ENCODE measurements around the gene MAML3. TPM values are rescaled to one million over a fixed set of nuclear protein-coding genes. Genes with fewer than 3 reads are reported as not detected.

The MAML3 gene
- total and polyA plus RNA-seq, 2 of the 13 experiments (the other 11 are each of a cell fraction or from before 2014, with no cell fraction given) = 0.05 to 0.13 TPM

- no peak for TF ChIP-seq ZNF318 (CRISPR knock-in tag; IDR thresholded peaks at IDR 0.05)
- no peak for TF ChIP-seq ZNF33A (CRISPR knock-in tag; IDR thresholded peaks at IDR 0.05; ENCODE audit: borderline replicate concordance)
- TF ChIP-seq HNF4A (CRISPR knock-in tag; IDR thresholded peaks at IDR 0.05) = peak; percentile 52
- no peak for TF ChIP-seq SNRNP70 (IDR thresholded peaks at IDR 0.05; ENCODE audit: low read depth, low read length)
- TF ChIP-seq ZNF432 (CRISPR knock-in tag; IDR thresholded peaks at IDR 0.05; ENCODE audit: borderline replicate concordance) = no peak
- no peak for TF ChIP-seq CC2D1A (CRISPR knock-in tag; IDR thresholded peaks at IDR 0.05)
- TF ChIP-seq ZNF317 (CRISPR knock-in tag; IDR thresholded peaks at IDR 0.05) = no peak
- TF ChIP-seq ZNF20 (CRISPR knock-in tag; IDR thresholded peaks at IDR 0.05) = no peak
- TF ChIP-seq MXD3 (CRISPR knock-in tag; IDR thresholded peaks at IDR 0.05) = no peak
- TF ChIP-seq DPF2 (CRISPR knock-in tag; IDR thresholded peaks at IDR 0.05; ENCODE audit: borderline replicate concordance, low read depth) = 0 out of 2 replicates have a peak, but pooled peaks have one; percentile 27
- TF ChIP-seq RELA (CRISPR knock-in tag; IDR thresholded peaks at IDR 0.05) = no peak
- no peak for TF ChIP-seq HNRNPK (IDR thresholded peaks at IDR 0.05; ENCODE audit: low read depth, low read length, poor library complexity, severe bottlenecking)
- TF ChIP-seq ZIK1 (CRISPR knock-in tag; IDR thresholded peaks at IDR 0.05; ENCODE audit: borderline replicate concordance, low read depth) = no peak
- TF ChIP-seq CSRNP1 (CRISPR knock-in tag; IDR thresholded peaks at IDR 0.05) = no peak
- 0 out of 2 replicates have a peak, but pooled peaks have one; percentile 14 for TF ChIP-seq TBX2 (CRISPR knock-in tag; IDR thresholded peaks at IDR 0.05; ENCODE audit: borderline replicate concordance)
- no peak for TF ChIP-seq ZNF101 (CRISPR knock-in tag; IDR thresholded peaks at IDR 0.05; ENCODE audit: borderline replicate concordance, low read depth)
- no peak for TF ChIP-seq ATF3 (CRISPR knock-in tag; IDR thresholded peaks at IDR 0.05)
- no peak for TF ChIP-seq ZBTB7B (CRISPR knock-in tag; IDR thresholded peaks at IDR 0.05)
- TF ChIP-seq ZNF7 (CRISPR knock-in tag; IDR thresholded peaks at IDR 0.05) = no peak
- no peak for TF ChIP-seq ZNF777 (CRISPR knock-in tag; IDR thresholded peaks at IDR 0.05)
- no peak for TF ChIP-seq NCOA5 (CRISPR knock-in tag; IDR thresholded peaks at IDR 0.05)
Observed at GRCh38 chr4:139884438-139884837, 269.5 kb downstream of the MAML3 start (continued).

All from HepG2 (cell line).